ENCODE measurements around the gene SPINK7. TPM values are rescaled to one million over a fixed set of nuclear protein-coding genes. Genes with fewer than 3 reads are reported as not detected.

SPINK7 gene
- total and polyA plus RNA-seq, 2 of the 4 experiments (the other 2 are of a cell fraction): not detected

DNA sequence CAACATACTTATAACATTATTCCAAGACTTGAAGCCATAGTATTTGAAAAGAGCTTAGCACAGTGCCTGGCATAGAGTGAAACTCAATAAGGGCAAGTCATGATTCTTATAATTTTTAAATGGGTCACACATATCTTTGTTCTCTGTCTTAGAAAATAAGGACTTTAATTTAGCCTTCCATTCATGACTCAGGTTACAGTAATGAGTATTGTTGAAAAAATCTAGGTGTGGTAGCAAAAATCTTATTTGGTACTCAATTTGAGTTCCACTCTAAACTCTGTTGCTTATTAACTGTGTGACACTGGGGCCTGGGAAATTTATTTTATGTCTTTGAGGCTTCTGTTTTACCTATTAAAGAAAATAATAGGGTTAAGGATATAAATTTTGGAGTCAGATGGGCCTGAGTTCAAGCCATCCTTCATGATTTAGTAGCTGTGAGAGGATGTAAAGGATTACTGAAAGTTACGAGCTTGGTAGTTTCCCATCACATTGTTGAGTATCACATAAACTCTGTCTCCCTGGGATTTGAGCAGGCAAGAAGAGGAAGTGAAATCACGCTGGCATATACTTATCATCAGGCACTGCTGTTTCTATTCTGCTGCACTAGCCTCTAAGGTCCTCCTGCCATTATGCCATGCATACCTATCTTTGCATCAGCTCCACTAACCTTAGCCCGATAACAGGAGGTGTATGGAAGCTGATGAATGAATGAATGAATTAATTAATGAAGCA lies 24.6 kb downstream of the SPINK7 start:
- no peak overlapping the region for H3K4me2 ChIP-seq (ENCODE audit: low read depth, low read length)
- H3K4ac ChIP-seq (ENCODE audit: low read depth, low read length): no peak overlapping the region
- no peak overlapping the region for H2BK120ac ChIP-seq (ENCODE audit: low read depth, low read length)
- H2AFZ ChIP-seq (replicated peaks; ENCODE audit: low read length, poor library complexity): no peak overlapping the region
- no peak overlapping the region for H3K14ac ChIP-seq (replicated peaks; ENCODE audit: low read depth, low read length)
- H4K91ac ChIP-seq (ENCODE audit: insufficient read depth, low read depth, low read length): no peak overlapping the region
- no peak overlapping the region for H3K23ac ChIP-seq (ENCODE audit: low read depth, low read length)
- H3K9me1 ChIP-seq (ENCODE audit: insufficient read depth, low read length): no peaks in the 10 kb centered on the region
- no peaks in the 10 kb centered on the region for H3K4me1 ChIP-seq (ENCODE audit: control insufficient read depth, insufficient read depth, low read length)
- ATAC-seq (ENCODE audit: low read depth) (no peak), DNase-seq (no peak)
- no peaks in the 10 kb centered on the region for H3K36me3 ChIP-seq (ENCODE audit: control insufficient read depth, insufficient read depth, low read length)
- H3K4me3 ChIP-seq (ENCODE audit: insufficient read depth, low read depth, low read length): no peak overlapping the region
- no peak overlapping the region for H3K27ac ChIP-seq (ENCODE audit: insufficient read depth, low read length)
- H3K18ac ChIP-seq (ENCODE audit: low read depth, low read length): no peak overlapping the region
- CTCF ChIA-PET: no interaction called here
- dilution Hi-C loops (cut with HindIII; ENCODE audit: low sequenced_read_pairs, unreplicated experiment) (no loop called here), intact Hi-C loops (cut with micrococcal nuclease) (loop anchor here (5.0 kb wide), 1 partner anchor 115 kb away; no protein-coding TSS in a partner anchor), in situ Hi-C loops (cut with MboI; ENCODE audit: low sequenced_read_pairs) (no loop called here)
- H4K20me1 ChIP-seq (ENCODE audit: insufficient read depth, low read length): no peaks in the 10 kb centered on the region
- POLR2A ChIA-PET (ENCODE audit: unreplicated experiment): no interaction called here
- no peak overlapping the region for H3K56ac ChIP-seq (ENCODE audit: extremely low read depth, insufficient read depth, low read length)
- H3K9me3 ChIP-seq (ENCODE audit: control insufficient read depth, insufficient read depth, low read length): no peaks in the 10 kb centered on the region
- H2BK5ac ChIP-seq (ENCODE audit: low read depth, low read length, poor library complexity, severe bottlenecking): no peak overlapping the region
- no peak overlapping the region for H4K5ac ChIP-seq (ENCODE audit: low read depth, low read length)
- H2BK15ac ChIP-seq (ENCODE audit: low read depth, low read length): no peak overlapping the region
- no peak overlapping the region for H3K9ac ChIP-seq (ENCODE audit: low read depth, low read length)
- no peak overlapping the region for H4K8ac ChIP-seq (ENCODE audit: low read depth in 2 of 2, low read length in 2 of 2)
- no peaks in the 10 kb centered on the region for H3K79me1 ChIP-seq (ENCODE audit: low read depth in 1 of 2, low read length in 2 of 2)
- no peak overlapping the region for H2AK9ac ChIP-seq (replicated peaks; ENCODE audit: low read depth, low read length, poor library complexity)
- BruUV-seq (replicated peaks): no TSS peak
- TF ChIP-seq MAFK (IDR thresholded peaks at IDR 0.05; ENCODE audit: low read depth, low read length): no peak
- TF ChIP-seq, protein P1, sequence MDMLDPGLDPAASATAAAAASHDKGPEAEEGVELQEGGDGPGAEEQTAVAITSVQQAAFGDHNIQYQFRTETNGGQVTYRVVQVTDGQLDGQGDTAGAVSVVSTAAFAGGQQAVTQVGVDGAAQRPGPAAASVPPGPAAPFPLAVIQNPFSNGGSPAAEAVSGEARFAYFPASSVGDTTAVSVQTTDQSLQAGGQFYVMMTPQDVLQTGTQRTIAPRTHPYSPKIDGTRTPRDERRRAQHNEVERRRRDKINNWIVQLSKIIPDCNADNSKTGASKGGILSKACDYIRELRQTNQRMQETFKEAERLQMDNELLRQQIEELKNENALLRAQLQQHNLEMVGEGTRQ (IDR thresholded peaks at IDR 0.05; ENCODE audit: low read depth, low read length): no peak
- TF ChIP-seq, protein P2, sequence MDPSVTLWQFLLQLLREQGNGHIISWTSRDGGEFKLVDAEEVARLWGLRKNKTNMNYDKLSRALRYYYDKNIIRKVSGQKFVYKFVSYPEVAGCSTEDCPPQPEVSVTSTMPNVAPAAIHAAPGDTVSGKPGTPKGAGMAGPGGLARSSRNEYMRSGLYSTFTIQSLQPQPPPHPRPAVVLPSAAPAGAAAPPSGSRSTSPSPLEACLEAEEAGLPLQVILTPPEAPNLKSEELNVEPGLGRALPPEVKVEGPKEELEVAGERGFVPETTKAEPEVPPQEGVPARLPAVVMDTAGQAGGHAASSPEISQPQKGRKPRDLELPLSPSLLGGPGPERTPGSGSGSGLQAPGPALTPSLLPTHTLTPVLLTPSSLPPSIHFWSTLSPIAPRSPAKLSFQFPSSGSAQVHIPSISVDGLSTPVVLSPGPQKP (IDR thresholded peaks at IDR 0.05; ENCODE audit: borderline replicate concordance, low read depth, low read length): no peak
- no peak for TF ChIP-seq POLR2A (IDR thresholded peaks at IDR 0.05; ENCODE audit: low read depth, low read length)
- TF ChIP-seq MAZ (IDR thresholded peaks at IDR 0.05; ENCODE audit: borderline replicate concordance, low read depth, low read length): no peak
- TF ChIP-seq RAD21 (IDR thresholded peaks at IDR 0.05; ENCODE audit: low read length): no peak
- no peak for TF ChIP-seq RCOR1 (IDR thresholded peaks at IDR 0.05; ENCODE audit: insufficient replicate concordance, low read length)
- H2BK20ac ChIP-seq (ENCODE audit: low read depth, low read length): no peak overlapping the region
- no peak overlapping the region for H2AK5ac ChIP-seq (ENCODE audit: low read depth, low read length)
- H3K27me3 ChIP-seq (ENCODE audit: control insufficient read depth, insufficient read depth, low read length): no peaks in the 10 kb centered on the region
- no CpG with 5 or more reads among the region's 3 CpGs for WGBS, 2 experiments (ENCODE audit: extremely low coverage in 2 of 2, insufficient read length in 1 of 2)
